IMR-90 (cell line): ENCODE results near the gene PIGC. TPM values are rescaled to one million over a fixed set of nuclear protein-coding genes. Genes with fewer than 3 reads are reported as not detected.

Source experiments
- ATAC-seq: fragments of 200-7000 bp; cut with Tn5 transposase; 2 replicates; pipeline ENCODE4 v1.9.1; 2020; ENCODE audit warnings: low read depth, mild to moderate bottlenecking, moderate library complexity
- BruUV-seq: library from RNA; stranded (reverse); fragments of 400-500 nt; replicated peaks from 2 replicates; lab custom pipeline; 2021; lab: Mats Ljungman, UMichigan
- CTCF ChIA-PET: fragments of 300-600 bp; formaldehyde crosslinking; extraction: SDS; loops from one replicate; lab custom pipeline; 2021; ENCODE audit warnings: antibody characterized with exemption; lab: Yijun Ruan, JAX
- POLR2A ChIA-PET: fragments of 300-600 bp; sonication (Branson Sonifier 250); formaldehyde crosslinking; loops from one replicate; lab custom pipeline; 2022; ENCODE audit warnings: antibody characterized with exemption; ENCODE audit not compliant: unreplicated experiment; lab: Charles Lee
- DNase-seq: peaks from one replicate; pipeline ENCODE4 v3.0.0; 2013
- H2AFZ ChIP-seq: replicated peaks from 2 replicates; pipeline ENCODE3; 2013; ENCODE audit warnings: low read length, mild to moderate bottlenecking; ENCODE audit not compliant: poor library complexity
- H2AK5ac ChIP-seq: 2 replicates; pipeline ENCODE4 v1.6.1; 2013; ENCODE audit warnings: low read depth, low read length, inconsistent platforms
- H2AK9ac ChIP-seq: replicated peaks from 2 replicates; pipeline ENCODE3; 2013; ENCODE audit warnings: mild to moderate bottlenecking, low read depth, low read length, moderate library complexity; ENCODE audit not compliant: poor library complexity
- H2BK120ac ChIP-seq: 2 replicates; pipeline ENCODE4 v1.6.1; 2013; ENCODE audit warnings: low read depth, low read length, inconsistent platforms
- H2BK15ac ChIP-seq: 3 replicates; pipeline ENCODE4 v1.6.1; 2013; ENCODE audit warnings: low read depth, low read length, inconsistent platforms
- H2BK20ac ChIP-seq: 2 replicates; pipeline ENCODE4 v1.6.1; 2013; ENCODE audit warnings: low read depth, mild to moderate bottlenecking, inconsistent platforms, low read length, moderate library complexity
- H2BK5ac ChIP-seq: 2 replicates; pipeline ENCODE4 v1.6.1; 2013; ENCODE audit warnings: mild to moderate bottlenecking, low read depth, low read length, inconsistent platforms; ENCODE audit not compliant: poor library complexity, severe bottlenecking
- H3K14ac ChIP-seq: replicated peaks from 2 replicates; pipeline ENCODE4 v1.6.1; 2013; ENCODE audit warnings: low read depth, low read length, inconsistent platforms
- H3K18ac ChIP-seq: 2 replicates; pipeline ENCODE4 v1.6.1; 2013; ENCODE audit warnings: low read depth, low read length, control low read depth
- H3K23ac ChIP-seq: 2 replicates; pipeline ENCODE4 v1.6.1; 2013; ENCODE audit warnings: low read depth, low read length, inconsistent platforms
- H3K27ac ChIP-seq: 2 replicates; pipeline ENCODE4 v1.5.1; 2013; ENCODE audit warnings: mild to moderate bottlenecking, control low read depth, low read length; ENCODE audit not compliant: insufficient read depth
- H3K27me3 ChIP-seq: 2 replicates; pipeline ENCODE4 v1.6.1; 2013; ENCODE audit warnings: low read length; ENCODE audit not compliant: control insufficient read depth, insufficient read depth
- H3K36me3 ChIP-seq: 2 replicates; pipeline ENCODE4 v1.6.1; 2013; ENCODE audit warnings: low read length, mixed read lengths; ENCODE audit not compliant: control insufficient read depth, insufficient read depth
- H3K4ac ChIP-seq: 2 replicates; pipeline ENCODE4 v1.6.1; 2013; ENCODE audit warnings: low read depth, low read length, inconsistent platforms
- H3K4me1 ChIP-seq: 2 replicates; pipeline ENCODE4 v1.6.1; 2013; ENCODE audit warnings: low read length, mixed read lengths; ENCODE audit not compliant: control insufficient read depth, insufficient read depth
- H3K4me2 ChIP-seq: 2 replicates; pipeline ENCODE4 v1.6.1; 2013; ENCODE audit warnings: low read depth, mild to moderate bottlenecking, control low read depth, low read length, moderate library complexity
- H3K4me3 ChIP-seq: 2 replicates; pipeline ENCODE4 v1.5.1; 2013; ENCODE audit warnings: low read depth, mild to moderate bottlenecking, control low read depth, low read length, moderate library complexity; ENCODE audit not compliant: insufficient read depth
- H3K56ac ChIP-seq: 2 replicates; pipeline ENCODE4 v1.6.1; 2013; ENCODE audit warnings: low read length, inconsistent platforms; ENCODE audit not compliant: insufficient read depth; ENCODE audit errors: extremely low read depth
- H3K79me1 ChIP-seq, 2 experiments: 2 replicates each; pipeline ENCODE4 v1.6.1; 2013; ENCODE audit warnings: low read length in 2 of 2, inconsistent platforms in 1 of 2, low read depth in 1 of 2
- H3K9ac ChIP-seq: 2 replicates; pipeline ENCODE4 v1.6.1; 2013; ENCODE audit warnings: low read depth, low read length, control low read depth
- H3K9me1 ChIP-seq: 2 replicates; pipeline ENCODE4 v1.6.1; 2013; ENCODE audit warnings: low read length, inconsistent platforms; ENCODE audit not compliant: insufficient read depth
- H3K9me3 ChIP-seq: 2 replicates; pipeline ENCODE4 v1.6.1; 2013; ENCODE audit warnings: low read length; ENCODE audit not compliant: control insufficient read depth, insufficient read depth
- H4K20me1 ChIP-seq: 2 replicates; pipeline ENCODE4 v1.6.1; 2013; ENCODE audit warnings: low read length, inconsistent platforms; ENCODE audit not compliant: insufficient read depth
- H4K5ac ChIP-seq: 2 replicates; pipeline ENCODE4 v1.6.1; 2013; ENCODE audit warnings: mild to moderate bottlenecking, low read depth, low read length, control low read depth
- H4K8ac ChIP-seq, 2 experiments: 2 replicates each; pipeline ENCODE4 v1.6.1; 2013; ENCODE audit warnings: low read depth in 2 of 2, low read length in 2 of 2, control low read depth in 1 of 2, inconsistent platforms in 1 of 2
- H4K91ac ChIP-seq: 2 replicates; pipeline ENCODE4 v1.6.1; 2013; ENCODE audit warnings: low read depth, low read length, inconsistent platforms; ENCODE audit not compliant: insufficient read depth
- CEBPB ChIP-seq: IDR thresholded peaks from 2 replicates; pipeline ENCODE4 v1.6.1; 2012; ENCODE audit warnings: low read depth, low read length, improper control_type of control experiment
- MXI1 ChIP-seq: IDR thresholded peaks from 2 replicates; pipeline ENCODE4 v1.6.1; 2012; ENCODE audit warnings: low read depth, mild to moderate bottlenecking, low read length, moderate library complexity, borderline replicate concordance
- WGBS, 2 experiments: methylation state at CpG; one replicate each; pipeline versions ENCODE4 v1.1.5 to v1.1.7; 2013; ENCODE audit warnings: missing lambda C conversion rate in 2 of 2; ENCODE audit not compliant: insufficient read length in 1 of 2; ENCODE audit errors: extremely low coverage in 2 of 2; 5-methylcytosine and 5-hydroxymethylcytosine counted together
- dilution Hi-C: fragments of 300-500 bp; cut with HindIII; formaldehyde crosslinking; loops from one replicate; pipeline ENCODE4 v1.14.3; 2018; ENCODE audit warnings: low sequenced_read_pairs; ENCODE audit not compliant: unreplicated experiment
- in situ Hi-C: fragments of 300-500 bp; cut with MboI; formaldehyde crosslinking; loops from 3 replicates; pipeline ENCODE4 v1.14.3; 2019; ENCODE audit warnings: low sequenced_read_pairs, inconsistent platforms, mixed read lengths
- intact Hi-C: fragments of 100-400 bp; cut with micrococcal nuclease; formaldehyde crosslinking; loops from 2 replicates; pipeline ENCODE4 v1.10.0; 2022
- polyA plus RNA-seq, 3 experiments: library from polyadenylated mRNA; depleted of rRNA; stranded (reverse); fragments of >200 nt; gene quantifications; 2 replicates each; pipeline ENCODE4 v1.2.3, GENCODE V29; 2012; ENCODE audit warnings: low replicate concordance in 1 of 3
- total RNA-seq: library from RNA; depleted of rRNA; stranded (reverse); fragments of >200 nt; gene quantifications from 2 replicates; pipeline ENCODE4 v1.2.3, GENCODE V29; 2012
- TF ChIP-seq, protein P1 (sequence below): fragments of 150-350 bp; IDR thresholded peaks from 2 replicates; pipeline ENCODE4 v1.6.1; 2017; ENCODE audit warnings: mild to moderate bottlenecking, antibody characterized with exemption, low read length, low read depth

PIGC gene
- total and polyA plus RNA-seq, 2 of the 4 experiments (the other 2 are of a cell fraction), result 14.9 to 15.8 TPM

DNA sequence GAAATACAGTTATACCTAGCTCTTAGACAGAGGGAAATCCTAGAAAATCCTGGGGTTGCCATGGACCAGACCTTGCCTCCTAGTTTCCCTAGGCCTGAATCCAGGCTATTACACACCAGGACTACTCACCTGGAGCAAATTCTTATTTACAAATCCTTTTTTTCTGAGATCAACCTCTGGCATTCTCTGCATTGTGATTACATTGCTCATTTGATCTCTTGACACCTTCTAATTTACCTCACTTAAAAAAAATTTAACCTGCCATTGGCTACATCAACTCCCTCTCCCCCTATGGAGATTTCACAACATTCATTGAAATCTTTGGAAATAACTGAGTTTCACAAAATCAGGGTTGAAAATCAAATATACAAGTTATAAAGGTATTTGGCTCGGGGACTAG lies 26.3 kb downstream of the PIGC start:
- no peak overlapping the region for H3K27ac ChIP-seq
- H3K9ac ChIP-seq, result no peak overlapping the region
- WGBS, 2 experiments, result no CpG with 5 or more reads among the region's 1 CpG
- H2BK5ac ChIP-seq, result no peak overlapping the region
- no peak for ATAC-seq
- intact Hi-C loops (no loop called here), dilution Hi-C loops (no loop called here), in situ Hi-C loops (loop anchor here (25.0 kb wide), 1 partner anchor 605 kb away; no protein-coding TSS in a partner anchor)
- CTCF ChIA-PET, result interaction anchor here (1.8 kb wide), 1 partner anchor 18 kb away, joined by 5 read pairs; no protein-coding TSS in a partner anchor
- no TSS peak for BruUV-seq
- no peaks in the 10 kb centered on the region for H3K4me1 ChIP-seq
- H3K4me2 ChIP-seq, result no peak overlapping the region
- H3K9me3 ChIP-seq, result no peaks in the 10 kb centered on the region
- H2AK9ac ChIP-seq, result no peak overlapping the region
- no peak overlapping the region for H3K4me3 ChIP-seq
- no peak overlapping the region for H4K5ac ChIP-seq
- no peak overlapping the region for H3K14ac ChIP-seq
- no peak overlapping the region for H4K8ac ChIP-seq
- no peak overlapping the region for H3K18ac ChIP-seq
- 0 out of 2 replicates have a peak, but pooled peaks cover 4% of the 10 kb centered on the region for H3K9me1 ChIP-seq
- H2AK5ac ChIP-seq, result no peak overlapping the region
- no peak overlapping the region for H2BK120ac ChIP-seq
- no peak overlapping the region for H4K91ac ChIP-seq
- H3K27me3 ChIP-seq, result no peaks in the 10 kb centered on the region
- no peak overlapping the region for H3K23ac ChIP-seq
- POLR2A ChIA-PET, result no interaction called here
- no peak overlapping the region for H2BK15ac ChIP-seq
- H2BK20ac ChIP-seq, result no peak overlapping the region
- peaks cover 0 to 3% of the 10 kb centered on the region in 2 experiments; a peak in 2 of 4 replicates for H3K79me1 ChIP-seq
- no peaks in the 10 kb centered on the region for H3K36me3 ChIP-seq
- no peak overlapping the region for H3K4ac ChIP-seq
- no peak for DNase-seq
- H3K56ac ChIP-seq, result no peak overlapping the region
- H4K20me1 ChIP-seq, result no peaks in the 10 kb centered on the region
- no peak overlapping the region for H2AFZ ChIP-seq
- TF ChIP-seq MXI1 (no peak), CEBPB (peak; percentile 39; the same call in 1 of the 2 replicates)
- TF ChIP-seq, protein P1, sequence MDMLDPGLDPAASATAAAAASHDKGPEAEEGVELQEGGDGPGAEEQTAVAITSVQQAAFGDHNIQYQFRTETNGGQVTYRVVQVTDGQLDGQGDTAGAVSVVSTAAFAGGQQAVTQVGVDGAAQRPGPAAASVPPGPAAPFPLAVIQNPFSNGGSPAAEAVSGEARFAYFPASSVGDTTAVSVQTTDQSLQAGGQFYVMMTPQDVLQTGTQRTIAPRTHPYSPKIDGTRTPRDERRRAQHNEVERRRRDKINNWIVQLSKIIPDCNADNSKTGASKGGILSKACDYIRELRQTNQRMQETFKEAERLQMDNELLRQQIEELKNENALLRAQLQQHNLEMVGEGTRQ, result no peak
